ENCODE measurements around the gene DHRS13. TPM values are rescaled to one million over a fixed set of nuclear protein-coding genes. Genes with fewer than 3 reads are reported as not detected.

The DHRS13 gene
- total and polyA plus RNA-seq, 7 donors = 2.1 to 15.0 (median 3.9) TPM

GRCh38 chr17:28944343-28944742, 41.5 kb upstream of the DHRS13 start:
- TF ChIP-seq CTCF (IDR thresholded peaks at IDR 0.05) (no peak), POLR2AphosphoS5 (IDR thresholded peaks at IDR 0.05) (no peak), EP300 (IDR thresholded peaks at IDR 0.05) (no peak), POLR2A (IDR thresholded peaks at IDR 0.05) (no peak)
- intact Hi-C loops (cut with DNase I) = no loop called here
- 89 to 91% methylated on average over 4 of the region's 4 CpGs for WGBS, 2 donors
- Histone ChIP-seq H3K4me3 (no peak overlapping the region), H3K9me3 (no peaks in the 10 kb centered on the region), H3K27ac (no peak overlapping the region), H3K27me3 (no peaks in the 10 kb centered on the region), H3K36me3 (no peaks in the 10 kb centered on the region), H3K4me1 (peaks cover 0 to 82% (median 75%) of the 10 kb centered on the region in 4 donors)
- no peak for DNase-seq

- Histone ChIP-seq H3K9me3 (no peaks in the 10 kb centered on the region), H3K4me3 (no peak overlapping the region), H3K27me3 (no peaks in the 10 kb centered on the region), H3K4me1 (peaks cover 0 to 85% (median 82%) of the 10 kb centered on the region in 4 donors), H3K36me3 (no peaks in the 10 kb centered on the region), H3K27ac (no peak overlapping the region)
- TF ChIP-seq CTCF (IDR thresholded peaks at IDR 0.05) = no peak
- no peak for TF ChIP-seq EP300 (IDR thresholded peaks at IDR 0.05)
- TF ChIP-seq POLR2AphosphoS5 (IDR thresholded peaks at IDR 0.05) = no peak
- no peak for TF ChIP-seq POLR2A (IDR thresholded peaks at IDR 0.05)
- no peak for DNase-seq
- WGBS, 2 donors = 90 to 92% methylated on average over 2 of the region's 2 CpGs
- intact Hi-C loops (cut with DNase I) = no loop called here
Observed at GRCh38 chr17:28942925-28943324, 40.0 kb upstream of the DHRS13 start.

- Histone ChIP-seq H3K27me3 (no peaks in the 10 kb centered on the region), H3K4me3 (no peak overlapping the region), H3K36me3 (no peaks in the 10 kb centered on the region), H3K27ac (no peak overlapping the region), H3K9me3 (no peaks in the 10 kb centered on the region), H3K4me1 (peaks cover 0 to 85% (median 82%) of the 10 kb centered on the region in 4 donors)
- TF ChIP-seq EP300 (IDR thresholded peaks at IDR 0.05) (no peak), CTCF (IDR thresholded peaks at IDR 0.05) (no peak), POLR2AphosphoS5 (IDR thresholded peaks at IDR 0.05) (no peak), POLR2A (IDR thresholded peaks at IDR 0.05) (no peak)
- intact Hi-C loops (cut with DNase I) = no loop called here
- no peak for DNase-seq
- WGBS, 2 donors = 30 to 59% methylated on average over 1 of the region's 1 CpG
Observed at GRCh38 chr17:28941251-28941650, 38.4 kb upstream of the DHRS13 start.

GRCh38 chr17:28940675-28941074, 37.8 kb upstream of the DHRS13 start:
- Histone ChIP-seq H3K27ac (peak overlapping the region in 1 of 4 donors; percentile 17), H3K36me3 (no peaks in the 10 kb centered on the region), H3K4me3 (no peak overlapping the region), H3K27me3 (no peaks in the 10 kb centered on the region), H3K9me3 (no peaks in the 10 kb centered on the region), H3K4me1 (peaks cover 0 to 85% (median 82%) of the 10 kb centered on the region in 4 donors)
- no peak for DNase-seq
- intact Hi-C loops (cut with DNase I) = no loop called here
- TF ChIP-seq POLR2AphosphoS5 (IDR thresholded peaks at IDR 0.05) (no peak), CTCF (IDR thresholded peaks at IDR 0.05) (no peak), EP300 (IDR thresholded peaks at IDR 0.05) (no peak), POLR2A (IDR thresholded peaks at IDR 0.05) (no peak)
- WGBS, 2 donors = 65 to 77% methylated on average over 3 of the region's 3 CpGs

- Histone ChIP-seq H3K9me3 (no peaks in the 10 kb centered on the region), H3K4me1 (peaks cover 0 to 84% (median 81%) of the 10 kb centered on the region in 4 donors), H3K36me3 (no peaks in the 10 kb centered on the region), H3K27ac (peak overlapping the region in 1 of 4 donors; percentile 35), H3K27me3 (no peaks in the 10 kb centered on the region), H3K4me3 (no peak overlapping the region)
- WGBS, 2 donors = 49 to 74% methylated on average over 3 of the region's 3 CpGs
- intact Hi-C loops (cut with DNase I) = no loop called here
- no peak for TF ChIP-seq POLR2AphosphoS5 (IDR thresholded peaks at IDR 0.05)
- TF ChIP-seq CTCF (IDR thresholded peaks at IDR 0.05) = no peak
- TF ChIP-seq EP300 (IDR thresholded peaks at IDR 0.05) = no peak
- TF ChIP-seq POLR2A (IDR thresholded peaks at IDR 0.05) = no peak
- no peak for DNase-seq
Observed at GRCh38 chr17:28940142-28940541, 37.3 kb upstream of the DHRS13 start.

All from sigmoid colon (tissue), 7 donors.